GM23248 (cell line): ENCODE data around the gene ARID1B.

ENCODE experiments used
- EZH2 ChIP-seq: fragments of 200-600 bp; sonication (generic); IDR thresholded peaks from 2 replicates; pipeline ENCODE4 v1.6.1; 2018; ENCODE audit warnings: antibody characterized with exemption, mild to moderate bottlenecking; ENCODE audit not compliant: insufficient read depth, poor library complexity, severe bottlenecking
- EZH2phosphoT487 ChIP-seq: fragments of 200-600 bp; sonication (generic); IDR thresholded peaks from 2 replicates; pipeline ENCODE4 v1.6.1; 2018; ENCODE audit warnings: antibody characterized with exemption, moderate library complexity, mild to moderate bottlenecking, low read depth; ENCODE audit not compliant: insufficient read depth

GRCh38 chr6:157246771-157247484 is 469.8 kb downstream of the ARID1B start:
- TF ChIP-seq EZH2 = no peak
- no peak for TF ChIP-seq EZH2phosphoT487
